Left ventricle myocardium inferior (tissue), 1 donor: ENCODE results near the gene SNX9. TPM values are rescaled to one million over a fixed set of nuclear protein-coding genes. Genes with fewer than 3 reads are reported as not detected.

Source experiments
- DNase-seq: peaks from one replicate; pipeline ENCODE4 v3.0.0-alpha.2; 2020
- H3K27ac ChIP-seq: fragments of 200-600 bp; replicated peaks from 2 replicates; pipeline ENCODE4 v1.8.0; 2021
- H3K27me3 ChIP-seq: fragments of 200-600 bp; 2 replicates; pipeline ENCODE4 v1.8.0; 2021; ENCODE audit warnings: low read depth
- H3K36me3 ChIP-seq: fragments of 200-600 bp; 2 replicates; pipeline ENCODE4 v1.8.0; 2021
- H3K4me1 ChIP-seq: fragments of 200-600 bp; 2 replicates; pipeline ENCODE4 v1.8.0; 2021
- H3K4me3 ChIP-seq: fragments of 200-600 bp; 2 replicates; pipeline ENCODE4 v1.8.0; 2021; ENCODE audit warnings: mild to moderate bottlenecking, moderate library complexity
- H3K9me3 ChIP-seq: fragments of 200-600 bp; replicated peaks from 2 replicates; pipeline ENCODE4 v1.8.0; 2021
- CTCF ChIP-seq: fragments of 200-600 bp; IDR thresholded peaks from 2 replicates; pipeline ENCODE4 v1.8.0; 2021; ENCODE audit warnings: antibody characterized with exemption, mild to moderate bottlenecking, borderline replicate concordance
- intact Hi-C: fragments of 100-400 bp; cut with micrococcal nuclease; formaldehyde crosslinking; loops from one replicate; pipeline ENCODE4 v1.11.0; 2022
- total RNA-seq: library from RNA; stranded (reverse); fragmentation: NEBNext Ultra II Directional; extraction: Animal tissue kit (Norgen Biotek cat#: 25700); gene quantifications from one replicate; pipeline ENCODE4 v1.2.1, GENCODE V29; 2021
- donor health status: DM: no; HTN: yes; CAD: no; lungs with severe emphysema.

The SNX9 gene
- total RNA-seq, 1 donor from 2014 or later, result 31.9 TPM

- Histone ChIP-seq H3K4me1 (peaks cover 50% of the 10 kb centered on the region), H3K27me3 (no peaks in the 10 kb centered on the region), H3K9me3 (no peaks in the 10 kb centered on the region), H3K4me3 (no peak overlapping the region), H3K27ac (peak overlapping the region; percentile 49), H3K36me3 (no peaks in the 10 kb centered on the region)
- intact Hi-C loops, result no loop called here
- no peak for DNase-seq
- no peak for TF ChIP-seq CTCF
Observed at GRCh38 chr6:157987788-157988699, 165.0 kb downstream of the SNX9 start.

GRCh38 chr6:157988700-157989063 lies 165.6 kb downstream of the SNX9 start:
- no peak for TF ChIP-seq CTCF
- Histone ChIP-seq H3K4me3 (no peak overlapping the region), H3K27me3 (no peaks in the 10 kb centered on the region), H3K9me3 (no peaks in the 10 kb centered on the region), H3K4me1 (peaks cover 47% of the 10 kb centered on the region), H3K36me3 (no peaks in the 10 kb centered on the region), H3K27ac (peak overlapping the region; percentile 49)
- no peak for DNase-seq
- intact Hi-C loops, result no loop called here

GRCh38 chr6:157989541-157990289 lies 166.7 kb downstream of the SNX9 start:
- peak; percentile 80 for DNase-seq
- no peak for TF ChIP-seq CTCF
- no peaks in the 10 kb centered on the region for H3K27me3 ChIP-seq
- H3K9me3 ChIP-seq, result no peaks in the 10 kb centered on the region
- H3K36me3 ChIP-seq, result no peaks in the 10 kb centered on the region
- intact Hi-C loops, result loop anchor here (10.0 kb wide), 1 partner anchor 55 kb away; no protein-coding TSS in a partner anchor
- peaks cover 52% of the 10 kb centered on the region for H3K4me1 ChIP-seq
- H3K27ac ChIP-seq, result peak overlapping the region; percentile 71
- no peak overlapping the region for H3K4me3 ChIP-seq

- peaks cover 52% of the 10 kb centered on the region for H3K4me1 ChIP-seq
- no peaks in the 10 kb centered on the region for H3K36me3 ChIP-seq
- intact Hi-C loops, result loop anchor here (10.0 kb wide), 1 partner anchor 54 kb away; no protein-coding TSS in a partner anchor
- H3K9me3 ChIP-seq, result no peaks in the 10 kb centered on the region
- DNase-seq, result no peak
- no peak overlapping the region for H3K4me3 ChIP-seq
- no peaks in the 10 kb centered on the region for H3K27me3 ChIP-seq
- no peak for TF ChIP-seq CTCF
- peak overlapping the region; percentile 71 for H3K27ac ChIP-seq
Observed at GRCh38 chr6:157990321-157991066, 167.4 kb downstream of the SNX9 start.

- Histone ChIP-seq H3K9me3 (no peaks in the 10 kb centered on the region), H3K4me3 (no peak overlapping the region), H3K36me3 (no peaks in the 10 kb centered on the region), H3K27me3 (no peaks in the 10 kb centered on the region), H3K4me1 (peaks cover 52% of the 10 kb centered on the region), H3K27ac (no peak overlapping the region)
- no peak for DNase-seq
- no peak for TF ChIP-seq CTCF
- intact Hi-C loops, result loop anchor here (10.0 kb wide), 1 partner anchor 54 kb away; no protein-coding TSS in a partner anchor
Observed at GRCh38 chr6:157991067-157991432, 168.0 kb downstream of the SNX9 start.
